Left ventricle myocardium superior (tissue), 1 donor: ENCODE data around the gene ACSBG1. TPM values are rescaled to one million over a fixed set of nuclear protein-coding genes. Genes with fewer than 3 reads are reported as not detected.
A peak's percentile ranks its signal among the peaks of the same experiment; 100 is the strongest.

Experiments used
- ATAC-seq: fragments of 200-7000 bp; cut with Tn5 transposase; one replicate; pipeline ENCODE4 v1.9.1; 2020; ENCODE audit warnings: mild to moderate bottlenecking, moderate library complexity
- DNase-seq: peaks from one replicate; pipeline ENCODE4 v3.0.0-alpha.2; 2020
- intact Hi-C: fragments of 100-400 bp; cut with micrococcal nuclease; formaldehyde crosslinking; loops from one replicate; pipeline ENCODE4 v1.11.0; 2022
- long read RNA-seq: library from polyadenylated mRNA; unstranded; transcript quantifications from one replicate; pipeline ENCODE4 v2.0.0, GENCODE V29; 2021
- total RNA-seq: library from RNA; stranded (reverse); fragmentation: NEBNext Ultra II Directional; extraction: Animal tissue kit (Norgen Biotek cat#: 25700); gene quantifications from one replicate; pipeline ENCODE4 v1.2.1, GENCODE V29; 2021
- donor health status: DM: no; HTN: yes; CAD: no; lungs with severe emphysema.

ACSBG1 gene, protein sequence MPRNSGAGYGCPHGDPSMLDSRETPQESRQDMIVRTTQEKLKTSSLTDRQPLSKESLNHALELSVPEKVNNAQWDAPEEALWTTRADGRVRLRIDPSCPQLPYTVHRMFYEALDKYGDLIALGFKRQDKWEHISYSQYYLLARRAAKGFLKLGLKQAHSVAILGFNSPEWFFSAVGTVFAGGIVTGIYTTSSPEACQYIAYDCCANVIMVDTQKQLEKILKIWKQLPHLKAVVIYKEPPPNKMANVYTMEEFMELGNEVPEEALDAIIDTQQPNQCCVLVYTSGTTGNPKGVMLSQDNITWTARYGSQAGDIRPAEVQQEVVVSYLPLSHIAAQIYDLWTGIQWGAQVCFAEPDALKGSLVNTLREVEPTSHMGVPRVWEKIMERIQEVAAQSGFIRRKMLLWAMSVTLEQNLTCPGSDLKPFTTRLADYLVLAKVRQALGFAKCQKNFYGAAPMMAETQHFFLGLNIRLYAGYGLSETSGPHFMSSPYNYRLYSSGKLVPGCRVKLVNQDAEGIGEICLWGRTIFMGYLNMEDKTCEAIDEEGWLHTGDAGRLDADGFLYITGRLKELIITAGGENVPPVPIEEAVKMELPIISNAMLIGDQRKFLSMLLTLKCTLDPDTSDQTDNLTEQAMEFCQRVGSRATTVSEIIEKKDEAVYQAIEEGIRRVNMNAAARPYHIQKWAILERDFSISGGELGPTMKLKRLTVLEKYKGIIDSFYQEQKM
- 0.05 TPM for total RNA-seq
- long read RNA-seq, partial matches to known transcripts, result 0 of 1 reads
- long read RNA-seq, other reads (novel, unspliced or antisense), result 1 of 1 reads

DNA sequence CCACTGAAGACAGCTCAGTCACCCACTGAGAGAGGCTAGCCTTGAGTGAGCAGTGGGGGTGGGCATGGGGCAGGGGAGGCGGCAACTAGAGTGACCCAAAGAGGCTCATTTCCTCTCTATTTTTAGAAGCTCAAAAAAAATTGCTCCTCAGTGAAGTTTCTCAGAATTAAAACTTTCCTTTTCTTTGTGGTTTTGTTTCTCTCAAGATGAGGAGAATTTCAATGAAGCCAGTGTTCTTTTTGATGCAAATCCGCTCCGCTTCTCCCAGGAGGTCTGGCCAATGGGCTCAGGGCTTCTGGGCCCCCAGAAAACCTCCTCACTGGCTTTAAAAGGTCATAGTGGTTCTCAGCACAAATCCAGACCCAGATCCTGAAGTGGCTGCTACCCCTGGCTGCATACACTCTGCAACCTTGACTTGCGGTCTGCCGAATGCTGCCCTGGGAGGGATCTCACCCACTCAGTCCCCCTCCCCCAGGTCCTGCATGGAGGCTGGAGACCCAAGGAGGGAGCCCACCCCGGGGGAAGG lies at the start of gene ACSBG1:
ACSBG1 (minus strand) TSS at position 51 of the 526 bp plus-strand sequence. CDS start 64 bp downstream, outside the sequence.
- ATAC-seq, result no peak
- no peak for DNase-seq
- intact Hi-C loops, result no loop called here

DNA sequence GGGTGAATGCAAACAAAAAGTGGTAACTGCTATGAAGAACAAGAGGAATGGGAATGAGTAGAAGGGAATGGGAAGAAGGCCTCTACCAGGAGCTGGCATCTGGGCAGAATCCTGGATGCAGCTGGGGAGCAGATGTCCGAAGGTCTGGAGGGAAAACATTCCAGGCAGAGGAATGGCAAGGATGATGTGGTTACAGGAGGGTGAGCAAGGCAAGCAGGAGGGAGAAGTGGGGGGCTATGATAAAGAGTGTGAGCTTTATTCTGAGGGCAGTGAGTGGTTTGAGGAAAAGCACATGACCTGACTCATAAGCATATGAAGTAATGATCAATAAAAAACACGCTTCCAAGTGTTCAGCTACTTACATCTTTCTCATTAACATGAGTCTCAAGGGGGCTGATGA lies 48.0 kb upstream of the ACSBG1 start:
- no peak for ATAC-seq
- DNase-seq, result no peak
- intact Hi-C loops, result no loop called here

DNA sequence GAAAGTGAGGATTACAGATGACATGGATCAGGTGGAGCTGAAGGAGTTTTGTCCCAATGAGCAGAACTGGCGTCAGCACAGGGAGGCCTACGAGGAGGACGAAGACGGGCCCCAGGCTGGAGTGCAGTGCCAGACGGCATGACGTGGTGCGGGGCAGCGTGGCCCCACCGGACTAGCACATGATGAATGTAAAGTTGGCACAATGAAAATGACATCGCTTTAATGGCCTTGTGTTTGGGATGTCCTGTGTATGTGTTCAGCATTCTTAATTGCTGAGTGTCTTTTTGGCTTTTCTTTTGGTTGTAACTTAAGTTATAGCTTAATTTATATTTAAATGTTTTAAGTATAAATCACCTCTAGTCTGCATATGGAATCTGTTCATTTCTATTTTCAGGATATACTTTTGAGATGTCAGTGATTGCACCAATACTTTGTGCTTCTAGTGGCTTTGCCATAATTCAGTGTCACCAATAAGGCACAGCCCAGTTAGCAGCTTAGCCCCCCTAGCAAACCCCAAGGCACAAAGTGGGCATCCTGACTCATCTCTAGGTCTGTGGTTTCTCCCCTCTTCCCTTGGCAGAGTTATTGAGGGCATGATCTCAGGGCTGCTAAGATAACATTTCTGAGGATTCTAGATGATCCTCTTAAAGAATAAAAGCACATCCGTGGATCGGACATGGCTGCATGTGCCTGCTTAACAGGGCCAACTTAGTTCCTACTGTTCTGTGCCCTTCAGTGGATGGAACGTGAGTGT lies 46.1 kb upstream of the ACSBG1 start:
- DNase-seq (no peak), ATAC-seq (no peak)
- intact Hi-C loops, result no loop called here

DNA sequence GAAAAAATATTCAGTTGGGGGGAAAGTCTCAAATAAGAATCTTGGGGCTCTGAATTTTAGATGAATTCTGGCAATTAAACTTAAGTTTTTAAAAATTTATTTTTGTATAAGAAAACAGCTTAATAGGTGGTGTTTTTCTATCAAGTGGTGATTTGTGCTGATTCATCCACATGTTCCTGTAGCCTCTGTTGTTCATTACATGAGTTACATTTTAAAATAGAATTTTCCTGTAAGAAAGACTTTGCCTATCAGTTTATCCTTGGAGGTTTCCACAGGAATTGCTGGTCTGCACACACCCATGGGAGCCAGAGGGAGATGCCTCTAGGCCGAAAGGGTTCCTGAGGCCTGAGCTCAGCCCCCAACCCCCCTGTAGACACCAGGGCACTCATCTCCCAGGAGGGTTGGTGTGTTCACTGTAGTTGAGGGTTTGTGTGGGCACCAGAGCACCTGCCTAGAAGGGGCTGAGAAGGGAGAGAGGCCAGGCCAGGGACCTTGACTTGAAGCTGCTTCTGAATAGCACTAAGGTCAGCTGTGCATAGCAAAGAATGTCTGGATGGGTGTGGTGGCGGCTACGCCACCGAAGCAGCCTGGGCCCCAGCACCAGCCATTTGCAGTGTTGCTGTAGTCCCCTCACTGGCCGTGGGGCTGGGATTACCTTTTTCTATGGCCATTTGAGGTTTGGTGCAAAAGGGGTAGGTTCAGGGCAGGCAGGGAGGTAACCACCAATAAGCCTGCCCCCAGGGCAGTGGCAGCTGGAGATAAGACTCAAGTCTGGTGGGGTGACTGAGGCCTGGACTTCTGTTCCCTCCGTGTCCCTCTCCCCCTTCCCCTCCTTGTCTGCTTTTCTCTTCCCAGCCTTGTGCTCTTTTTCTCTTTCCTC lies 41.9 kb upstream of the ACSBG1 start:
- DNase-seq (no peak), ATAC-seq (no peak)
- intact Hi-C loops, result no loop called here

DNA sequence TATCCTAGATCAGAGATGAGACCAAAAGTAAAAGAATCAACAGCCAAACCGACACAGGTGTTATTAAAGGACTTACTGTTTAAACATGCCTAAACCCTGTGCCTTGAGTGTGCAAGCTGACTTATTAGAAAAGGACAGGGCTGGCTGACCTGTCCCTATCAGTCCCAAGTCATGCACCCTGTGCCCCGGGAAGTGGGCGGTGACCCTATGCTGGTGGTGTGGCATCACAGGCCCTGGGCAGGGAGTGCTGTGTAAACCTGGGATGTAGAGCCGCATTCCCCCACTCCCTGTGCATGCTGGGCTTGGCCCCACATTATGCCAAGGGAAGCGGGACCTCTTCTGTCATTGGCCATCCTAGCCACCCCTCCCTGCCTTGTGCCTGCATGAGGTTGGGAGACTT lies 40.6 kb upstream of the ACSBG1 start:
- intact Hi-C loops, result no loop called here
- ATAC-seq (no peak), DNase-seq (no peak)

DNA sequence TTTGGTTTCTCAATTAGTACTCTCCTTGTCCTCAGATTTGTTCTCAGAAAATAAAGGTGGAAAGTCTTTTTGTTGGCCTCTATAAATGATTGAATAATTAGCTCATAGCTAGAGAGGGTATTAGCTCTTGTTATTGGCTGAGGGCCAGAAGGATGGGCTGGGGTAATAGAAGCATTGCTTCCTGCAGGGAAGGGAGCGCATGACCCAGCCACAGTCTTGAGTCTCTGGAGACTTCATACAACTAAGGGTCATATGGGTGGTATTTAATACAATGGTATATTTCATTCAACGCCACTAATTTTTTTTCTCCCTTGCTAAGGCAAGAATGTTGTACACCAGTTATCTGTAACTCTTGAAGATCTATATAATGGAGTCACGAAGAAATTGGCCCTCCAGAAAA lies 38.4 kb upstream of the ACSBG1 start:
- intact Hi-C loops, result no loop called here
- ATAC-seq (no peak), DNase-seq (no peak)

DNA sequence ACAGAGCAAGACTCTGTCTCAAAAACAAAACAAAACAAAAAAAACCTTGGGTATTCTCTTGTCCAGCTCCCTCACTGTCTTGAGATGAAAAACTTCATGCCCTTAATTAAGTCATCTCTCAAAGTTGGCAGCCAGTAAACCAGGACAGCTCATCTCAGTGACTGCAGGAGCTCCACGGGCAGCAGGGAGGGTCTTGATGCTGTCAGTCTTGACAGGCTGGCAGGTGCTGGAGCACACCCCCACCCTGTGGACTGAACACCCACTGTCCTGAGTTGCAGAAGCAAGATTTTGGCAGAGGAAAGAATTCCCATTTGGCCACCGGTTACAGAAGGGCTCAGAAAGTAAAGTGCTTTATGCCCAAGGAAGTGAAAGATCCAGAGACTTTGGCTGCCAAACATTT lies 38.0 kb upstream of the ACSBG1 start:
- ATAC-seq (no peak), DNase-seq (no peak)
- intact Hi-C loops, result no loop called here

DNA sequence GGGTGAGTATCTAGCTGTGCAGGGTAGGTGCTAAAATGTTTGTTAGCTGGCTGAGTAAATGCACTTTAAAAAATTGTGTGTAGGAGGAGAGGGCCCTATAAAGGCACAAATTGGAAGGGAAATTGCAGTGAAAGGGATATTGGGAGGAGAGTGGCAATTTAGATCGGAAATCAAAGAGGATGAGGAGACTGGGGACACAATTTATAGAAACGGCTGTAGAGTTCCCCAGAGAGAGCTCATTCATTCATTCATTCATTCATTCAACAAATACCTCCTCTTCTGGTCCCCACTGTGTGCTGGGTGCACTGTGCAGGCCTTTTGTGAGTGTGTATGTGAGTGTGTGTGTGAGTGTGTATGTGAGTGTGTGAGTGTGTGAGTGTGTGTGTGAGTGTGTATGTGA lies 32.4 kb upstream of the ACSBG1 start:
- ATAC-seq (no peak), DNase-seq (no peak)
- intact Hi-C loops, result no loop called here

DNA sequence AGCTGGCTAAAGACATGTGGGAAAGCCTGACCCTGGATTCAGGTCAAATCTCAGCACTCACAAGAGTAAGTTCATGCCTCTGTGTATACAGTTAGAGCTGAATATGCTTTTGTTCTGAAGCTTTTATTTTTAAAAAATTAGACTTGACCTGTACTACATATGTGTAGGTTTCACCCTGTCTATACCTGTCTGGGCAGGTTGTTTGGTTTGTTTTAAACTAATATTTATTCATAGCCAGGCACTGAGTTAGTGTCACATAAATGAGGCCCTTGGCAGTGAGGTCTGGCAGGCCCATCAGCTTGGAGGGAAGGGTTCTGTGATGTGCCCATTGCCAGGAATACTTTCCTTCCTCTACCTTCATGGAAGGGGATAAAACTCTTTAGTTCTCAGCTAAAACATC lies 31.9 kb upstream of the ACSBG1 start:
- DNase-seq (no peak), ATAC-seq (peak; percentile 0)
- intact Hi-C loops, result no loop called here

DNA sequence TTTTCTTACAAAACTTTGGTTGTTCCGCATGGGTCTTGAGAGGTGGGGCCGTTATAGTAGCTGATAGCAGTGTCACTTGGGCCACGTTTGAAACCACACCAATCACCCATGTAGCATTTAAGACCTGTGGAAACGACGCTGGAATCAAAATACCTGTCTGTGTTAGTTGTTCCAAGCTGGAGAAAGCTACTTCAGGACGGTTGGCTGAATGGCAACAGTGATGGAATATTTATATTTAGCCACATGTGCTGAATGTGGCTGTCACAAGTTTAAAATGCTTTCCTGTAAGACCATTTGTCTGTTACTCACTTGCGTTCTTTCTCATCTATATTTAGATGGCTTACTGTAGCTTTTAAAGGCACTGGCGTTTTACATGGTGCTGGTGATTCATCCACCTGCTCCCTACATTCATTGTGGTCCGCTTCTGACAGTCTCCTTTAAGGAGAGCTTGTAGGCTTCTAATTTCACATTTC lies 31.4 kb upstream of the ACSBG1 start:
- peak; percentile 83 for ATAC-seq
- intact Hi-C loops, result no loop called here
- DNase-seq, result no peak

DNA sequence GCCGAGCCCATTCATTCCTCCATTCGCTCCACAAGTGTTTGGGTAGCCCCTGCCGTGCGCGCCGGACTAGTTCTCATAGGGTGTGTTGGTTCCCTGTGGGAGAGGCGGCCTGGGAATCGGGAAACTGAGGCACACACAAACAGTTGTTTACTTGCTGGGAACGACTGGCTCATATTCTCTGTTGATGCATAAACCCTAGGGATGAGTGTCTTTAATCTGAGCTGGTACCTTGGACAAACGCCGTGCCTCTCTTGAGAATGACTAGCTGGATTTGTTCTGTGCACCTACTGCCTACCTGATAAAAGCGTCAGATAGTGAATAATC lies 30.7 kb upstream of the ACSBG1 start:
- ATAC-seq, result peak; percentile 1
- intact Hi-C loops, result no loop called here
- DNase-seq, result no peak

DNA sequence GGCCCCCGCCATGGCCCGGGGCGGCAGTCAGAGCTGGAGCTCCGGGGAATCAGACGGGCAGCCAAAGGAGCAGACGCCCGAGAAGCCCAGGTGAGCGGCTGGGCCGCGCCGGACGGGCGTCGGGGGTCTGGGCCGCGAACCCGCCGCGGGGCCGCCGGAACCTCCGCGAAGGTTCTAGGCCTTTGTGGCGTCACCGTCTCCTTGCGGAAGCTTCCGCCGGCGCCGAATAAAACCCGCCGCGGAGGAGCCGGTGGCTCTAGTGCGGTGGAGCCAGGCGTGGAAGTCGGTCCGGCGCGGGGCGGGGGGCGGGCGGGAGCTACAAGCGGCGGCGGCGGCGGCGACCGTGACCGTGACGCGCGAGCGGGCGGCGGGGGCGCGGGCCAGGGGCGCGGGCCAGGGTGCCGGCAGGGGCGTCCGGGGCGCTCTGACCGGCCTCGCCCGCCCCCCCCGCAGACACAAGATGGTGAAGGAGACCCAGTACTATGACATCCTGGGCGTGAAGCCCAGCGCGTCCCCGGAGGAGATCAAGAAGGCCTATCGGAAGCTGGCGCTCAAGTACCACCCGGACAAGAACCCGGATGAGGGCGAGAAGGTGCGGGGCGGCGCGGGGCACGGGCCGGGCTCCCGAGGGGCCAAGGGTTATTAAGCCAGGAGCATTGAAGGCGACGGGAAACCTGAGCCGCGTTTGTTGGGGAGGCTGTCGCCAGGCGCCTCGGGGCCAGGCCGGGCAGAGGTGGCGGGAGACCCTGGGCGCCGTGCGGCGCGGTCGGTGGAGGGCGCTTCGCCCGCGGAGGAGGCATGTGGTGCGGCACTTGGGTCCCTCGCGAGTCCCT lies 30.2 kb upstream of the ACSBG1 start, which contains the start of gene DNAJA4:
DNAJA4 (plus strand) TSS at position 259 of the 833 bp plus-strand sequence; CDS start at position 461, 202 bp downstream.
- DNase-seq (peak; percentile 80), ATAC-seq (peak; percentile 53)
- intact Hi-C loops, result no loop called here

DNA sequence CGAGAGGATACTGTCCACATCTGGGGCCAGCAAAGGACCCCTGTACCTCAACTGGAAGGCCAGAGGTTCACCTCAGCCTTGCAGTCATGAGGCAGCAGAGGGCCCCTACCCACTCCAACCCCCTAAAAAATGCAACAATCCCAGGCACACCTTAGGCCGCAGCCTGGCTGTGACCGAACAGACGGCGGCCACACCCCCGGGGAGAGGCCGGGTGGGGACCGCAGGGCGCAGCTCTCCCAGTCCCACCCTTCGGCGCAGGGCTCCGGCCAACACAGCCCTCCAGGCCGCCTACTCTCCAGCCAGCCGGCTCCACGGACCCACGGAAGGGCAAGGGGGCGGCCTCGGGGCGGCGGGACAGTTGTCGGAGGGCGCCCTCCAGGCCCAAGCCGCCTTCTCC lies 29.5 kb upstream of the ACSBG1 start:
- DNase-seq, result peak; percentile 37
- intact Hi-C loops, result no loop called here
- no peak for ATAC-seq

DNA sequence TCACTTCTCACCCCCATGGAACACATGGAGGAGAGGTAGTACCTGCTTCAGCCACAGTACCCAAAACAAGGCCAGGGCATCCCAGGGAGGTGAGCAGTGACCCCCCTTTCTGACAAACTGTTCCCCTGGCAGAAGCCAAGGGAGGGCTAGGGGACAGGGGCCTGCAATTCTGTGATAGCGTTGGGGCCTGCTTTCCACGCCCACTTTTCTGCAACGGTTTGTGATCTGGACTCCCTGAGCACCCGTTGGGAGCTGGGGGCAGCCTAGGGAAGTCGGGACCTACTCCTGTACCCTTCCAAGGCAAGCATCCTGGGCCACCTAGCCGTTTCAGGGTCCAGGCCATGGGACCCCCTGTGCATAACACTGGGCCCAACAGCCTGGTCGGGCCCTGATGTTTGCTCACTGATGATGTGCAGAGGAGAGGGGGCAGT lies 29.0 kb upstream of the ACSBG1 start:
- ATAC-seq, result no peak

DNA sequence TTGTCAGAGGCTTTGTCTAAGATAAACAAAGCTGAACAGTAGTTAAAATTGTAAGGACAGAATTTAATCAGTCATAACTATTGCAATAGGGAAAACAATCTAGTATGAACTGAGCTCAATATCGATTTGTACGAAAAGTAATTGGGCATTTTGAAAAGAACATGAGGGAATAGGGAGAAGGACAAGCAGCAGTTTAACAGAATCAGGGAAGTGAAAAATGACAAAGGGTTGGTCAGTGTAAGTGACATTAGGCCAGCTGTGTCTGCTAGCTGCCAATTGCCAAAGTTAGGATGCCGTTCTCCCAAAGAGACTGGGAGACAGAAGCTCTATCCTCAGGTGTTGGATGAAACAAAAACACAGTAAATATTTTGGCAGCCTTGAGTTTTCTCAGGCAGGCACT lies 26.7 kb upstream of the ACSBG1 start:
- intact Hi-C loops, result no loop called here
- ATAC-seq, result no peak
- DNase-seq, result no peak

More for the DNA sequence above, 29.0 kb upstream of the ACSBG1 start:
- intact Hi-C loops, result no loop called here
- no peak for DNase-seq

DNA sequence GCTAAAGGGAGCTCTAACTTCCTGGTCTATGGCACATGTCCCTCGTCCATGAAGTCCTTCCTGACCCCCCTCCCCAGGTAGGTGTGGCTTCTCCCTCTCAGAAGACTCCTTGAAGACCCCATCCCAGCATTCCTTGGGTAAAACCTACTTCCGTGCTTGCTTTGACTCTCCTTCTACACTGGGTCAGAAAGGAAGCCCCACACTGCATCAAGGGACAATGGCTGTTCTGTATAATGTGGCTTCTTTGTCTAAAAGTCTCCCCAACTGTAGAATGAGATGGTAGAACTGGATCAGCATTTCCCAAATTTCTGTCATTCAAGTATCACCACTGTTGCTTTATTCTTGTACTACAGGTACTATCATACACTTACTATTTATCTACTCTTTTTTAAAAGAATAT lies 26.1 kb upstream of the ACSBG1 start:
- no peak for DNase-seq
- intact Hi-C loops, result no loop called here
- ATAC-seq, result no peak

DNA sequence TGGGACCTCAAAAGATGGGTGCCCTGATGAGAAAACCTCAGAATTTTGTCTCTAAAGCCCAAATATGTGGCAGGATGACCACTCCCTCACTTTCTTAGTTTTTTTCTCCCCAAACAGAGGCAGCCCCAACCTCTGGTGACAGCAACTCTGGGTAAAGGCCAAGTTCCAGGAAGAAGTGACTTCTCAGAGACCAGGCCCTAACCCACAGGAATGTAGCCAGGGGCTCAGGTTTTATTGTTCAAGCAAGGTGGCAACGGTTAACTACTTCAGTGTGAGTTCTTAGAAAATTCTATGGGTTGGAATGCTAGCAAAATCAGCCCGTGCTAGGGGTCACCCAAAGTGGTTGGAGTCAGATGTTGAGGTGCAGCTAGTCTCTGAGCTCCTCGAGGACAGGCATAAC lies 24.9 kb upstream of the ACSBG1 start:
- intact Hi-C loops, result no loop called here
- DNase-seq, result no peak
- no peak for ATAC-seq

DNA sequence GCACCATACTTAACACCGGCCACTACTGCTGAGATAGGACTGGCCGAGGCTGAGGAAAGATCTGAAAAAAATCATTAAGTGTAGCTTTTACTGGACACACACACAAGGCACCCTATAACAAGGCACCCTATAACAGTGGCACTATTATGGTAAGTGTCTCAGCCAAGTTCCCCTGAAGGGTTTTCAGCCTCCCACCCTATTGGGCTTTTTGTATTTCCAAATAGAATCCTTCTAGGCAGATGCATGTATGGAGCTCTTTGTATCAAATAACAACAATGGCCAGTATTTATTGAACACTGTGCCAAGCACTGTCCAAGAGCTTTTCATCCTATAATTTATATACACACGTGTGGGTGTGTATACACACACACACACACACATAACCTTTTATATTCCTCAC lies 23.3 kb upstream of the ACSBG1 start:
- DNase-seq, result no peak
- intact Hi-C loops, result no loop called here
- ATAC-seq, result no peak
